PFSK-1 (cell line): Measurements from ENCODE around the gene DACH1.

Source experiments
- POLR2AphosphoS5 ChIP-seq: IDR thresholded peaks from 2 replicates; pipeline ENCODE4 v1.6.1; 2012; ENCODE audit warnings: low read depth, mild to moderate bottlenecking, control low read depth, low read length, moderate library complexity
- TAF1 ChIP-seq: IDR thresholded peaks from 2 replicates; pipeline ENCODE4 v1.6.1; 2012; ENCODE audit warnings: low read length, control low read depth, borderline replicate concordance; ENCODE audit not compliant: insufficient read depth

DNA sequence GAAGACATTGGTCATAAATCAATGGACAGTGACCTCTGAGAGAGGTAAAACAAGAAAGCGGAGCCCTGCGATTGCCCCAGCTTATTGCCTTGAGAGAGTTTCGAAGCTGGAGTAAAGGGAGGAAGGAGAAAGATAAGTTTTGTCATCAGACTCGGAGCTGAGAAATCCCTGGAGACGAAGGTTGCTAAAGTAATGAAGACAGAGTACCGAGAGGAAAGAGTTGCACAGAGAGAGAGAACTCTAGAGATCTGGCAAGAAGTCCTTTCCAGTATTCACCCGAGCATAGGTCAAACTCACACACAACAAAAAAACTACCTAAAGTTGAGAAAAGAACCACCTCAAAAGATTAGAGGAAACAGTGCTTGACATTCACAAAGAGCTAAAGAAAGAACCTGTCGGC, 472.0 kb downstream of the DACH1 start:
- TF ChIP-seq POLR2AphosphoS5 (no peak), TAF1 (no peak)
